Pancreas (tissue), 10 donors: ENCODE results near the gene NSD2. TPM values are rescaled to one million over a fixed set of nuclear protein-coding genes. Genes with fewer than 3 reads are reported as not detected.

Experiments used
- ATAC-seq, 4 donors: fragments of 200-7000 bp; cut with Tn5 transposase; one replicate each; pipeline versions ENCODE4 v1.8.0 to v1.9.1; 2020; ENCODE audit warnings: mild to moderate bottlenecking in 4 of 4, moderate library complexity in 4 of 4
- DNase-seq, 6 donors: peaks; one replicate each; pipeline ENCODE4 v3.0.0-alpha.2; 2020
- FAIRE-seq: peaks from 2 replicates; lab custom pipeline; 2012; peaks lifted over from hg19 to GRCh38; lab: Jason Lieb, UNC
- H3K27ac ChIP-seq, 4 donors: fragments of 200-600 bp; sonication (generic); 1 replicate in 3 of 4; 2 replicates in 1 of 4; pipeline versions ENCODE4 v1.5.0 to v1.8.0; 2020
- H3K27me3 ChIP-seq, 4 donors: fragments of 200-600 bp; one replicate each; pipeline ENCODE4 v1.8.0; 2021
- H3K36me3 ChIP-seq, 3 donors: fragments of 200-600 bp; sonication (generic) in 1 of 3; one replicate each; pipeline versions ENCODE4 v1.5.0 to v1.8.0; 2020 to 2021
- H3K4me1 ChIP-seq, 3 donors: fragments of 200-600 bp; one replicate each; pipeline ENCODE4 v1.8.0; 2021
- H3K4me3 ChIP-seq, 4 donors: fragments of 200-600 bp; sonication (generic) in 2 of 4; one replicate each; pipeline versions ENCODE4 v1.5.0 to v1.8.0; 2020 to 2021
- H3K9me3 ChIP-seq, 4 donors: fragments of 200-600 bp; one replicate each; pipeline ENCODE4 v1.8.0; 2021
- WGBS, 2 donors: extraction: QIAGEN DNeasy Blood & Tissue Kit; methylation state at CpG; one replicate each; pipeline ENCODE4 v1.1.7; 2013; 5-methylcytosine and 5-hydroxymethylcytosine counted together
- intact Hi-C, 3 donors: fragments of 100-400 bp; cut with DNase I; formaldehyde crosslinking; loops; one replicate each; pipeline versions ENCODE4 v1.11.1 to v1.14.2; 2022
- polyA plus RNA-seq, 2 donors: library from polyadenylated mRNA; stranded (reverse); fragments of 200-250 nt; gene quantifications; one replicate each; pipeline ENCODE4 v1.2.3, GENCODE V29; 2013
- total RNA-seq, 6 donors: library from RNA; stranded (reverse); fragmentation: NEBNext Ultra II Directional in 4 of 6; extraction: Animal tissue kit (Norgen Biotek cat#: 25700) in 4 of 6; gene quantifications; one replicate each; pipeline versions ENCODE4 v1.2.1 to v1.2.4, GENCODE V29; 2021 to 2023
- TF ChIP-seq, protein P1 (sequence below), 4 donors: fragments of 200-600 bp; sonication (generic) in 3 of 4; IDR thresholded peaks; one replicate each; pipeline versions ENCODE4 v1.5.0 to v1.8.0; 2021; ENCODE audit warnings: antibody characterized with exemption in 4 of 4
- donor health status: healthy with polysubstance abuse.
- donor health status: DM: no; HTN: no; CAD: no; lungs with moderate emphysema.
- donor health status: DM: no; HTN: no; CAD: no.
- donor health status: control.
- donor health status: control.
- donor health status: Bipolar disorder and iron deficiency.
- donor health status: DM: yes; HTN: yes; CAD: no.
- donor health status: DM: no; HTN: no; CAD: no.
- donor health status: DM: no; HTN: no; CAD: no.
- donor health status: DM: yes; HTN: yes; CAD: no.

NSD2 gene
- total and polyA plus RNA-seq, 8 donors, result 11.7 to 36.6 (median 22.4) TPM

DNA sequence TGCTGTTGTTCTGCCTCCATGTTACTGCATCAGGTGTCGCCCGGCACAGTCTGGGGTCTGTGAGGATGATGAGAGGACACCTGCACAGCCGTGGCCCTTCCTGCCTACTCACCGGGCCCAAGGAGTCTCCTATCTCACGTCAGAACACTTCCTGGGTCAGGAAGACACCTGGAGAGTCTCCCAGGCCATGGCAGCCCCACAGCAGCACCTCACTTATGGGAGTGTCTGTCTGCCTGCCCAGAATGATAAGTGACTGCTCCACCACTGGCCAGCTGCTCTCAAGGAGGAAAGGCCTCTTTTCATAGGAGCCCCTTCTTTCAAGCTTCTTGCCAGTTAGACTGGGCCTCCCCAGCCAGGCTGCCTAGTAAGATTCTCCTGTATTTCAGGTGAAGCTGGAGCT, 81.5 kb downstream of the NSD2 start:
- peak in 4 of 6 donors; percentile 28 to 64 (median 47) for DNase-seq
- H3K36me3 ChIP-seq, result peaks cover 0 to 17% (median 0%) of the 10 kb centered on the region in 3 donors
- TF ChIP-seq, protein P1, sequence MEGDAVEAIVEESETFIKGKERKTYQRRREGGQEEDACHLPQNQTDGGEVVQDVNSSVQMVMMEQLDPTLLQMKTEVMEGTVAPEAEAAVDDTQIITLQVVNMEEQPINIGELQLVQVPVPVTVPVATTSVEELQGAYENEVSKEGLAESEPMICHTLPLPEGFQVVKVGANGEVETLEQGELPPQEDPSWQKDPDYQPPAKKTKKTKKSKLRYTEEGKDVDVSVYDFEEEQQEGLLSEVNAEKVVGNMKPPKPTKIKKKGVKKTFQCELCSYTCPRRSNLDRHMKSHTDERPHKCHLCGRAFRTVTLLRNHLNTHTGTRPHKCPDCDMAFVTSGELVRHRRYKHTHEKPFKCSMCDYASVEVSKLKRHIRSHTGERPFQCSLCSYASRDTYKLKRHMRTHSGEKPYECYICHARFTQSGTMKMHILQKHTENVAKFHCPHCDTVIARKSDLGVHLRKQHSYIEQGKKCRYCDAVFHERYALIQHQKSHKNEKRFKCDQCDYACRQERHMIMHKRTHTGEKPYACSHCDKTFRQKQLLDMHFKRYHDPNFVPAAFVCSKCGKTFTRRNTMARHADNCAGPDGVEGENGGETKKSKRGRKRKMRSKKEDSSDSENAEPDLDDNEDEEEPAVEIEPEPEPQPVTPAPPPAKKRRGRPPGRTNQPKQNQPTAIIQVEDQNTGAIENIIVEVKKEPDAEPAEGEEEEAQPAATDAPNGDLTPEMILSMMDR (IDR thresholded peaks at IDR 0.05), result no peak
- H3K4me1 ChIP-seq, result peaks cover 0 to 8% (median 6%) of the 10 kb centered on the region in 3 donors
- FAIRE-seq, result no peak
- H3K9me3 ChIP-seq, result no peaks in the 10 kb centered on the region
- no peaks in the 10 kb centered on the region for H3K27me3 ChIP-seq
- ATAC-seq, result peak; percentile 61 to 84 (median 76)
- intact Hi-C loops, result no loop called here
- H3K27ac ChIP-seq, result no peak overlapping the region
- WGBS, 2 donors, result 50 to 65% methylated on average over 5 of the region's 5 CpGs
- no peak overlapping the region for H3K4me3 ChIP-seq

DNA sequence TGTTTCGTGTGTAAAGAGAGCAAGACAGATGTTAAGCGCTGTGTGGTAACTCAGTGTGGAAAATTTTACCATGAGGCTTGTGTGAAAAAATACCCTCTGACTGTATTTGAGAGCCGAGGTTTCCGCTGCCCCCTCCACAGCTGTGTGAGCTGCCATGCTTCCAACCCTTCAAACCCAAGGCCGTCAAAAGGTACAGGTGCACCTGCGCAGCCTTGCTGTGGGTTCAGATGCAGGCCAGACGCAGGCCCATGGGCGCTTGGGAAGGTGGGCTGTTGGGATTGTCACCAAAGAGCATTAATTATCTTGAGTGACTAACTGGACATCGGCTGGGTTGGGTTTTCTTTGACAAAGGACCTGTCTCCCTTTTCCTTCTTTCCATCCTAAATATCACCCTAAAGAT, 82.1 kb downstream of the NSD2 start:
- intact Hi-C loops, result no loop called here
- DNase-seq, result no peak
- H3K27ac ChIP-seq, result no peak overlapping the region

DNA sequence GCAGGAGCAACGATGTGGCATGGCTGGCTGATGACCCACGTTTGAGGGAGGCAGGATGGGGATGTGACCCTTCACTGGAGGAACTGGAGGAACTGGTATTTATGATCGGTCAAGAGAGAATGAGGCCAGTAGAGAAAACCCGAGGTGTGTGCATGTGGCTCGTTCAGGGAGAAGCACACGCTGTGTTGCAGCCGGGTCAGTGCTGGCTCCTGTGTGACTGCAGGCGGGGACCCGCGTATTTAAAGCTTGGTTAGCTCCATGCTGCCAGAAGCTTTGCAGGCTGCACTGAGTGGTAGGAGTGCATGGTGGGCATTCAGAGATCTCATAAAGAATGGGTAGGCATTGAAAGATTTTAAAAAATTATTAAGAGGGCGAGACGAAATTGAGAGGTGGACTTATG, 85.4 kb downstream of the NSD2 start:
- Histone ChIP-seq H3K4me3 (no peak overlapping the region), H3K27me3 (no peaks in the 10 kb centered on the region), H3K9me3 (no peaks in the 10 kb centered on the region), H3K27ac (no peak overlapping the region), H3K4me1 (peaks cover 0 to 10% (median 3%) of the 10 kb centered on the region in 3 donors), H3K36me3 (peaks cover 0 to 42% (median 3%) of the 10 kb centered on the region in 3 donors)
- DNase-seq, result no peak
- TF ChIP-seq, protein P1 (IDR thresholded peaks at IDR 0.05), result no peak
- FAIRE-seq, result no peak
- intact Hi-C loops, result no loop called here
- WGBS, 2 donors, result 93% methylated on average over 12 of the region's 12 CpGs
- ATAC-seq, result no peak

More for the DNA sequence above, 82.1 kb downstream of the NSD2 start:
- H3K27me3 ChIP-seq, result no peaks in the 10 kb centered on the region
- peaks cover 0 to 8% (median 6%) of the 10 kb centered on the region in 3 donors for H3K4me1 ChIP-seq
- peaks cover 0 to 21% (median 0%) of the 10 kb centered on the region in 3 donors for H3K36me3 ChIP-seq
- H3K4me3 ChIP-seq, result no peak overlapping the region
- TF ChIP-seq, protein P1 (IDR thresholded peaks at IDR 0.05), result no peak
- FAIRE-seq, result no peak
- H3K9me3 ChIP-seq, result no peaks in the 10 kb centered on the region
- no peak for ATAC-seq
- 79 to 81% methylated on average over 9 of the region's 9 CpGs for WGBS, 2 donors

DNA sequence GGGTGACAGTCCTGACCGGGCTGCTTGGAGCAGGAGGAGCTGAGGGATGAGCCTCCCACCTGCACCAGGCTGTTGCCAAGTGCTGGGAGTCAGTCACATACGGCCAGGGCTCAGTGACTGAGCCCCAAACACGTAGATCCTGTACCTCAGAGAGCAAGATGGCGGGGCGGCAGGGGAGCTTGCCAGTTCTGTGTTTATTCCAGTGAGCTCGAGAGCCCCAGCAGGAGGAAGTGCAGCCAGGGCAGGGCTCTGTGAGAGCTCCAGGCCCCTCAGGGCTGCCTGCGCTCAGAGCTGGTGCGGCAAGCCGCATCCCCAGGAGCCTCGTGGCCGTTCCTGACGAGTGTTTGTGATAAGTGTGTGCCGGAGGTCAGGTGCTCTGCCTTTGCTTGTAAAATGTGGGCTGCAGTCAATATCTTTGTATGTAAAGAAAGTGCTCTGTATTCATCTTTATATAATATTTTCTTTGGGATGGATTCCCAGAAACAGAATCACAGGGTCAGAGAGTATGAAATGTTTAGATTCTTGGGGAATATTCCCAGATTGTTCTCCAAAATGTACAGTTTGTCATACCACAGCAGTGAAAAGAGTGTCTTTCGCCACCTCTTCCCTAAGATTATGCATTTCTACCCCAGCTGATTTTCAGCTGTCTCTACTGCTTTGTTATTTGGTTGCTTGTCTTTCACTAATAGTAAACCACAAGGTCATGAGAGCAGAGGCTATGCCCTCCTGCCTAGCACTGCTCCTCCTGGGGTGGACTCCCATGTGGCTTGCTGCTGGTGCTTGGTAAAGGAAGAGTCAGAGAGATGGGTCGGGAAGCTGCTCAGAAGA, 87.3 kb downstream of the NSD2 start:
- intact Hi-C loops, result no loop called here
- DNase-seq (no peak), FAIRE-seq (no peak), ATAC-seq (no peak)
- Histone ChIP-seq H3K27me3 (no peaks in the 10 kb centered on the region), H3K27ac (no peak overlapping the region), H3K4me1 (peaks cover 0 to 4% (median 2%) of the 10 kb centered on the region in 3 donors), H3K36me3 (peaks cover 0 to 45% (median 3%) of the 10 kb centered on the region in 3 donors), H3K4me3 (no peak overlapping the region), H3K9me3 (no peaks in the 10 kb centered on the region)
- TF ChIP-seq, protein P1 (IDR thresholded peaks at IDR 0.05), result no peak
- WGBS, 2 donors, result 93 to 97% methylated on average over 15 of the region's 15 CpGs

DNA sequence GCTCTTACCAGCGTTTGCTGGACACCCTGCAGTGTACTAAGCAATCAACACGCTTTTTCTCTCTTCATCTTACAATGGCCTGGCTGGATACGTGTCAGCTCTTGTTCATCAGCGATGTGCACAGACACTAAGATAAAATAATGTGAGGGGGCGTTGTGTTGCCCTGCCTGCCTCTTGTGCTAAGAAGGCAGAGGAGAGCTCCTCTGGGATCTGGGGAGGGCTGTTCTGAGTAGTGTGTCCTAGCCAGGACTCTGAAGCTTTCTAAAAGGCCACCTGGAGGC, 87.9 kb downstream of the NSD2 start:
- intact Hi-C loops, result no loop called here
- TF ChIP-seq, protein P1 (IDR thresholded peaks at IDR 0.05), result no peak
- Histone ChIP-seq H3K27ac (no peak overlapping the region), H3K4me3 (no peak overlapping the region), H3K27me3 (no peaks in the 10 kb centered on the region), H3K36me3 (peaks cover 0 to 45% (median 3%) of the 10 kb centered on the region in 3 donors), H3K9me3 (no peaks in the 10 kb centered on the region), H3K4me1 (peaks cover 0 to 4% (median 0%) of the 10 kb centered on the region in 3 donors)
- no peak for ATAC-seq
- no peak for FAIRE-seq
- WGBS, 2 donors, result 91 to 94% methylated on average over 5 of the region's 5 CpGs
- no peak for DNase-seq
